SHP77 treated with DMSO at 0.1 percent for 48 hours (cell line): Measurements from ENCODE around the gene CTNNA3.

Experiments
- DNase-seq: peaks from one replicate; lab custom pipeline; 2025; lab: John Stamatoyannopoulos, UW

Gene CTNNA3

DNA sequence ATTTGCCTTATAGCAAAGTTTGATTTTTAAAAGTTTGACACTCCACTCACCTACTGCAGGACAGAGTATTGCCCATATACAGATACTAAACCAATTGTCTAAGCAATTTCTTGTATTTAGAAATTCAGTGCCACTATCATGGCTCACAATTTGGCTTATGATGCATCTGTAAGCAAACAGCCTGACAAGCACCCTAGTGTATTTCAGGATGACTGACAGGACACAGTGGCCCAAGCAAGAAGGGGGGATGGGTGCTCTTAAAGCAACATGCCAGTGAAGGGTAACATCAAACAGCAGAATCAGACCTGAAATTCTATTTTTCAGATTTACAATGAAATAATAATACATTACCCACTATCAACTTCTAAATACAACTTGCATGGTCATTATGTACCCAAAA is 30.5 kb downstream of the CTNNA3 start:
- no peak for DNase-seq

GRCh38 chr10:67664942-67665341 is 31.1 kb downstream of the CTNNA3 start:
- DNase-seq, result no peak

DNA sequence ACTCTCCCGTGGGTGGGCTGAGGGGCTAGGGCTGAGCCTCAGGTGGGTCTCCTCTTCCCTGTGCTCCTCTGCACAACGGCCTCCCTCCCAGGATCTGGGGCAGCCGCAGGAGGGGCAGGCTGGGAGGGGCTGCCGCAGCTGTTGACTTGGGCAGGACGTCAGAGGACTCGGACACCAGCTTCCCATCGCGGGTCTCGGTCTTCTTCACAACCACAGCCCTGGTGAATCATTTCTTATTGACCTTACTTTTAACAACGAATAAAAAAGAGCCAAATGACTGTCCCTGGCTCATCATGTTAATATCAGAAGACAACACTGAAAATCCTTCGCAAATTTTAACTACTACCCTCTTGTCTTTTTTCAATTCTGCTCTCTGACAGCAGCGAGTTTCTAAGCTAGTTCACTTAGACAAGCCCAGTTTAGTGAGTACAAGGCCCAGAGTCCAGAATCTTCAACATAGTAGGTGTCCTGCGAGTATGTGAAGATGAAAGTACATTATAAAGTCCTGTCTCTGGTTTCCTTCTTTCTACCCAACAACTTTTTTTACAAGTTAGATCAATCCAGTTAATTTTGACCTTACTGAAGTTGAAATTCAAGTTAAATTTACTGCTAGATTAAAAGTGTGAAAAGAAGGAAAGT is 32.4 kb downstream of the CTNNA3 start:
- no peak for DNase-seq

DNA sequence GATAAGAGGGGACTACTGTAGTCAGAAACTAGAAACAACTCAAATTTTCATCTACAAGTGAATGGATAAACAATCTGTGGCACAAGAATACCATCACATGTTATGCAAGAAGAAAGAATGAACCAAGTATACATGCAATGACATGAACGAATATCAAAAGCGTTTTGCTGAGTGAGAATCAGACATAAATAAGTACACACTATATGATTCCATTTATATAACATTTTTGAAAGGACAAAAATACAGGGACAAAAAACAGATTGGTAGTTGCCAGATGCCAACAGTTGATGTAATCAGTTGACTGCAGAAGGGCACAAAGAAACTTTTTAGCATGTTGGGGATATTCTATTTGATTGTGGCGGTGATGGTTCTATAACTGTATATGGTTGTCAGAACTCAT is 33.6 kb downstream of the CTNNA3 start:
- no peak for DNase-seq

- no peak for DNase-seq
Observed at GRCh38 chr10:67659497-67659896, 36.5 kb downstream of the CTNNA3 start.

DNA sequence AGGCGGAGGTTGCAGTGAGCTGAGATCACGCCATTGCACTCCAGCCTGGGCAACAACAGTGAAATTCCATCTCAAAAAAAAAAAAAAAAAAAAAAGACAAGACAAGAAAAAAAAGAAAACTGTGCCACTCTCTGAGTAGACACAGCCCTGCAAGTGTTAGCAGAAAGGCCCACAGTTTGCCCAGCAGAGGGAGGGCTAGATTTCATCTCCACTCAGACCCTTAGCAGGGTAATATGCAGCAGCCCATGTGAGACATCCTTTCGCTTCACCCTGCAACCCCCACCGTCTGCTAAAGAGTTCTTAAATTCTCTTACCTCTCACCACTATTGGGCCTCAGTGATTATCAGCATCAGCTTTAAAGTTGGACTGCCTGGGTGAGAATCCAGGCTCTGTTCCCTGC is 38.2 kb downstream of the CTNNA3 start:
- DNase-seq, result no peak

DNA sequence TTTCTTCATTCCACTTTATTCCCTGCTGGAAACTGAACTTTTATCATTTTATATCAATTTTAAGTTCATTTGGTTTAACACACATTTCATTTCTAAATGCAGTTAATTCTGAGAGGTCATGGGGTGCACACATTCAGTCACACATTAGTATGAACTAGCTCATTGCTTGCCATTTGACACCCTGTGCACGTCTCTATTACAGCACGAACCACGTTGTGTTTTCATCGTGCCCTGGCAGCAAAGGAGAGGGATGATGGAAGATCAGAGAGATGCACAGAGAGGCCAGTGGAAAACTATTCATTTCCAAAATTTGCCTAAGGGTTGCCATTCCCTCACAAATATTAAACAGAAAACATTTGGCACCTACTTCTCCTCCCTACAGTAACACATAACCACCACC is 45.4 kb downstream of the CTNNA3 start:
- DNase-seq, result no peak

DNA sequence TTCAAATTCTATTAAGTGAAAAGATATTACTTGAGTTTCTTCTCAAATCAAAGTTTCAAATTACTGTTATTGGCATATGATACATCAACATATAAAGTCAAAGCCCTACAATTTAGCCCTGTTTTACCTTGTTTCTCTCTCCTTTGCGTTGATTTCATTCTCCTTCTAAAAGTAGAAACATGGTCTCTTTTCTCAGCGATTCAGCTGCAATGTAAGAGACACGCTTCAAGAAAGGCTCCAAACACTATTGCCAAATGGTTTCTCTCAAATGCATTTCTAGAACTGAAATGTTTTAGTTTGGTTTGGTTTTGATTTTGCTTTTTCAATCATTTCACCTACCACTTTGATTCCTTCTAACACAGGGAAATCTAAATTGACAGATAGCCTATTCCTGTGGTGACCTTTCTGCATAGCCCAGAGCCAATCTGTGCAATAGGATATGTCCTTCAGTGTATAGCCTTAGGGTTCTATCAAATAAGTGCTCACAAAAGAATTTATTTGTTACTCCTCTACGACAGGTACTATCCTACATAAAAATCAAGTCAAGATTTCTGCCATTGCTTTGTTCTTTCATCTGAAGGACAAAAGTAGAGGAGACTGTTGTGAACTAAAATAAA is 47.3 kb downstream of the CTNNA3 start:
- DNase-seq, result no peak

DNA sequence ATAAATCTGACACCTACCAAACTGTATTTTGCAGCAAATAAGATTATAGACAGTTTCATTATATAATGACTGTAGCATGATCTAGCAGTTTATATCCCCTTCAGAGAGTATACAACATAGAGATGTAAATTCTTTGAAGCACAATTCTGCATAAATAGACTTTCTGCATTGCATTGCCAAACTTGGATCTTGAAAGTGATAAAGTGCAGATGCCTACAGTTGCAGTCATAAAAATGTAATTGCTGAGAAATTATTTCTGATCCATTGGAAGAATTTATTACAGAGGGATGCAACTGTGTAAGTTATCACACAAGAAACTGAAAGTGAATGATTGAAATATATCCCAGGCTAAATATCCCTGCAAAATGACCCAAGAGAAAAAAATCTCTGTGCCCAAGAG is 65.1 kb downstream of the CTNNA3 start:
- DNase-seq, result no peak

- no peak for DNase-seq
Observed at GRCh38 chr10:67629461-67629971, 66.5 kb downstream of the CTNNA3 start.

DNA sequence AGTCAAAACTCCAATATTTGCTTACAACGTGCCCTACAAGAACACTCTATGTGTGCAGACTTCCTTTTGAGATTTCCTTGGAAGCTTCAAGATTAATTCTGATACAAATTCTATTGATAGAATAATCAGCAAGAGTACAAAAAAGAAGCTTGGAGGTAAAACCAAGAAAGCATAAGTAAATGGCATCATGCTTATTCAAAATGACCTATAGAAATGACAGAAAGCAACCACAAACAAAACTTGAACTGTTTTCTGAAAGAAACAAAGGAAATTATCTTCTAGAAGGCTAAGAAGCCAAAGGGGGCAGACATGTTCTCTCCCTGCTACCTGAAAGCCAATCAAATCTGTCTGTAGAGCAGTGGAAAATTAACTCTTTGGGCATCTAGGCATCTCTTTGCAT is 73.0 kb downstream of the CTNNA3 start:
- no peak for DNase-seq

- no peak for DNase-seq
Observed at GRCh38 chr10:67622511-67622910, 73.5 kb downstream of the CTNNA3 start.

DNA sequence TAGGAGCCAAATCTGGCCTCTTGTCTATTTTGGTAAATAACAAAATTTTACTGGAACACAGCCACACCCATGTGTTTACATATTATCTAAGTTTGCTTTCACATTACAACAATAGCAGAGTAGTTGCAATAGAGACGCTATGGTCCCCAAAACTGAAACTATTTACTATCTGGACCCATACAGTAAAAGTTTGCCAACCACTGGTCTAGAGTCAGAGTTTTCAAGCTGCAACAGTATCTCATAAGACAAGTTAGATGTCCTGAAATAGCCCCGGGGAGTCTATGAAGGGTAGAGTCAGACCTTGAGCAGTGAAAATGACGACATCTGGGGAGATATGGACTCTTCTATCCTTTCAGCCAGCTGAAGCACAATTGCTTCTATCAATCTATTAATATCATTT is 74.2 kb downstream of the CTNNA3 start:
- DNase-seq, result no peak

GRCh38 chr10:67618116-67618515 is 77.9 kb downstream of the CTNNA3 start:
- DNase-seq, result no peak

DNA sequence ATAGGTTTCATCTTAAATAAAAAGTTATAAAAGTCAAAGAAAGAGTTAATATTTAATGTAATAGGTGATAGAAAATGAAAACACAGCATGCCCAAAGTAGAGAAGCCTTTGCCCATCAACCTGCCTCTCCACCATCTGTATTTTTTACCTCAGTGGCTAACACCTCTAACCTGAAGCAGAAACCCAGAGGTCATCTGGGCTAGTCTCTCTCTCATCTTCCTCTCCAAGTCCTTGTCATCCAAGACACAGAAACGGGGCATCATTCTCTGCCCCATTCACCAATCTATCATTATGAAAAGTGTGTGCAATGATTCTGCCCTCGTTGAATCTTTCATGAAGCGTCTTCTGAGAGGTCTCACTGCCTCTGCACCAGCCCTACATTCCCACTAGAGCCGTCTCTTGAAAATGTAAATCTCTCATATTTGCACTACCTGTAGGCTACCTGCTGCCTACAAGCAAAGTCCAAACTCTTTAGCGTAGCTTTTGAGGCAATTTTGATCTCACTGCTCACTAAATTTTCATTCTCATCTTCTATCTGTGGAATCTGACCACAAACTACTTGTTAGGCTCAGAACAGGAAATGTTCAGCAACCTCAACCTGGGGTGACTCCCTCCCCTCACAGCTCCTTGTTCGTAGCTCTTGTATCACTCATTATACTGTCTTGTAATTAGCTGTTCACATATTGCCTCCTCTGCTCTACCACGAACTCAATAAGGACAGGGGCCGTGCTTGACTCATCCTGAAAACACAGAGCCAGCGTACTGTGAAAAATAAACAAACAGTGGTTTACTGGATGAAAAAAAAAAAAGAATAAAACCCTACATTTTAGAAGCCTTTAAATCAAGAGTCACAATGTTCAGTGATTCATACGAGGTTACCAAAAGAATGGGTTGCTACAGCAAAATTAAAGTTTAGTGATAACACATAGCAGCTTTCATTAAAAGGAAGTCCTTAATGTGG is 83.1 kb downstream of the CTNNA3 start:
- no peak for DNase-seq

DNA sequence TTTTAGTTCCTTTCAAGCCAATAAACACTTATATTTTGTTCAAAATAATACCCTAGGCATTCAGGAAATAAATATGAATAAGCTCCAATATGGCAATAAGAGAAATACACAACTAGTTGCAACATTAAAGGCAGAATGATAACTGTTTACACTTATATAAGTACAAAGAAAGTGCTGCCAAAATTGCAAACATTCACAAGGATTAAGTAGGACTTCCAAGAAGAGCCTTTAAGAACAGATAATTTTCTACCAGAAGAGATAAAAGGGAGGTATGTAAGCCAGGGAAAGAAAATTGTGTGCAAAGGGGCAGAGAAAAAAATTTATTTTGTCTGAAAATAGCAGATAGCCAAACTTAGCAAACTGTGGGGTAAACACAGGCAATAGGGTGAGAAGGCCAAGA is 83.8 kb downstream of the CTNNA3 start:
- no peak for DNase-seq

DNA sequence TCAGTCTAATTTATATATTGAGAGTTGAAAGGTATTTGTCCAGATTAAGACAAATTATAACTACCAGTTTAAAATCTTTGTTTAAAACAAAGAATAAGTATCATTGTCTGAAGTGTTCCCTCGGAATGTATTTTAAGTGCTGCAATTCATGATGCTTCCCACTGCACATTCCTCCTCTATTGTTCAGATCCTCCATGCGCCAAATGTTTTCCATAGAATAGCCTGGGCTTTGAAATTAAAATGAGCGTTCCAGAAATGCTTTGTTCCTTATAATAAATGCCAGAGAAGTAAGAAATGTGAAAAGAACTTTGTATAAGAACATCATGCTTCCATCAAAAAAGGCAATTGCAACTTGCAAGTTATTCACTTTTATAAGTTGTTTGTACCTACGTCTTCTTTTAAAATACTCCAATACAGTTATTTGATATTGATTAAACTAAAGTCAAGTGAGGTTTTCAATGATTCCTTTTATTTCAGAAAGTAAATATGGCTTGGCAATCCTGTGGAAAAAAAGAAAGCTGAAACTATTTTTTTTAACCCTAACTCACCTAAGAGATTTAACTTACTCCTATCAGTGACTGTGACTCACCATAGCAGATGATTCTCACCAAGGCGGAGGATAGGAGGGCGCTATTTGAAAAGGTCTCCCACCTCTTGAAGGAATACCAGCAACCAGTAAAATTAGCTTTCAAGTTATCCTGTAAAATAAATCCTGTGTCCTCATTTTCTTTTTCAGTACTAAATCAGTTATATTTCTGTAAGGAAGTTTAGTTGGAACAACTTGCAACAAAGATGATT is 85.8 kb downstream of the CTNNA3 start:
- DNase-seq, result no peak

DNA sequence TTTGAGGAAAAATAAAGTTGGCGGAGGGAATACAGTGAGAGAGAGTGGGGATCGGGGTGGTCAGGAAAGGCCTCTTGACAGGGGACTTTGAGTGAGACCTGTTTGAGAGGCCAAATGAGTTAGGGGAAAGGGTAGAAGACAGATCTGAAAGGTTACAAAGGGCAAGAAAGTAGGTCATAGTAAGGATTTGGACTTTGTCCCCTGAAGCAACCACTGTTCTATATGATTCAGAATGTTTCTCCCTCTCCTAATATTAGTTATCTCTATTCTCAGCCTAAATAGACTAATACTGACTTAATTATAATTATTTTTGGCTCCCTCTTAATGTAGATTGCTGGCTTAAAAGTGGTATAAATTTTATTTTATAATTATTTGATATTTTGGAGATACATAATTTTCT is 88.0 kb downstream of the CTNNA3 start:
- DNase-seq, result no peak

DNA sequence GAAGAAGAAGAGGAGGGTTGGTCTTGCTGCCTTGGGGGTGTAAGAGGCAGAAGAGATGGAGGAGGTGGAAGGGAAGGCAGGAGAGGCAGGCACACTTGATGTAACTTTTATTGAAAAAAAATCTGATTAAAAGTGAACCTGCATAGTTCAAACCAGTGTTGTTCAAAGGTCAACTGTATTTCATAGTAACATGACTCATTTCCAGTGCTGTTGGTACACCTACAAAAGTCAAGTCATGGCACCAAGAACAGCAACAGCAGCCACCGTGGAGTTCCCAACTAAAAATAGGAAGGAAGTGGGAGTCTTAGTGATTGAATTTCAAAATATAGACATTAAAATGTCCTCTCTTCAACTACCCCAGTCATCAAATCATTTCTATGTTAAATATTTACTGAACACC is 88.5 kb downstream of the CTNNA3 start:
- DNase-seq, result no peak

GRCh38 chr10:67606572-67606971 is 89.4 kb downstream of the CTNNA3 start:
- no peak for DNase-seq

DNA sequence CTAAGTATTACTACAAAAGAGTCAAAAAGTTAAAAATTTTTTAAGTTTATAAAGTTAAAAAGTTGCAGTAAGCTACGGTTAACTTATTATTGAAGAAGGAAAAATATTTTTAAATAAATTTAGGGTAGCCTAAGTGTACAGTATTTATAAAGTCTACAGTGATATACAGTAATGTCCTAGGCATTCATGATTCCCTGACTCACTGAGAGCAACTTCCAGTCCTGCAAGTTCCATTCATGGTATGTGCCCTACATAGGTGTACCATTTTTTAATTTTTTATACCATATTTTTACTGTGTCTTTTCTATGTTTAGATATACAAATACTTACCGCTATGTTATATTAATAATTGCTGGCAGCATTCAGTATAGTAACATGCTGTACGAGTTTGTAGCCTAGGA is 92.3 kb downstream of the CTNNA3 start:
- DNase-seq, result no peak

GRCh38 chr10:67603086-67603485 is 92.9 kb downstream of the CTNNA3 start:
- no peak for DNase-seq
